H9 (cell line): ENCODE results near the gene B3GLCT. TPM values are rescaled to one million over a fixed set of nuclear protein-coding genes. Genes with fewer than 3 reads are reported as not detected.
A peak's percentile ranks its signal among the peaks of the same experiment; 100 is the strongest.

ENCODE experiments used
- DNase-seq: peaks from one replicate; pipeline ENCODE4 v3.0.0-alpha.2; 2017
- H2AFZ ChIP-seq: one replicate; pipeline ENCODE4 v1.6.1; 2013; ENCODE audit warnings: mild to moderate bottlenecking, low read length, control low read depth, moderate library complexity
- H2AK5ac ChIP-seq: 2 replicates; pipeline ENCODE4 v1.6.1; 2013; ENCODE audit warnings: low read length, control low read depth, mixed read lengths; ENCODE audit not compliant: insufficient read length
- H2BK120ac ChIP-seq: one replicate; pipeline ENCODE4 v1.6.1; 2013; ENCODE audit warnings: low read depth, mild to moderate bottlenecking, low read length, control low read depth, inconsistent platforms; ENCODE audit not compliant: poor library complexity, severe bottlenecking
- H2BK12ac ChIP-seq: 2 replicates; pipeline ENCODE4 v1.6.1; 2013; ENCODE audit warnings: low read length, control low read depth, mixed read lengths, low read depth; ENCODE audit not compliant: insufficient read length
- H2BK15ac ChIP-seq: 2 replicates; pipeline ENCODE4 v1.6.1; 2013; ENCODE audit warnings: low read depth, low read length, control low read depth
- H2BK20ac ChIP-seq: one replicate; pipeline ENCODE4 v1.6.1; 2013; ENCODE audit warnings: low read depth, mild to moderate bottlenecking, low read length, control low read depth, inconsistent platforms; ENCODE audit not compliant: poor library complexity, severe bottlenecking
- H2BK5ac ChIP-seq: 2 replicates; pipeline ENCODE4 v1.6.1; 2013; ENCODE audit warnings: low read length, control low read depth, mixed read lengths; ENCODE audit not compliant: insufficient read length
- H3K14ac ChIP-seq: 2 replicates; pipeline ENCODE4 v1.6.1; 2013; ENCODE audit warnings: low read length, control low read depth; ENCODE audit not compliant: insufficient read depth
- H3K18ac ChIP-seq: 2 replicates; pipeline ENCODE4 v1.6.1; 2013; ENCODE audit warnings: low read depth, mild to moderate bottlenecking, mixed read lengths, low read length, control low read depth; ENCODE audit not compliant: insufficient read length
- H3K23ac ChIP-seq: 2 replicates; pipeline ENCODE4 v1.6.1; 2013; ENCODE audit warnings: low read length, control low read depth, mixed read lengths, low read depth; ENCODE audit not compliant: insufficient read length
- H3K23me2 ChIP-seq: 2 replicates; pipeline ENCODE4 v1.6.1; 2013; ENCODE audit warnings: low read depth, mild to moderate bottlenecking, mixed read lengths, low read length, control low read depth; ENCODE audit not compliant: insufficient read length, poor library complexity, severe bottlenecking
- H3K27ac ChIP-seq: 2 replicates; pipeline ENCODE4 v1.5.1; 2013; ENCODE audit warnings: low read length, control low read depth, mixed read lengths, low read depth; ENCODE audit not compliant: insufficient read length
- H3K27me3 ChIP-seq: 2 replicates; pipeline ENCODE4 v1.6.1; 2013; ENCODE audit warnings: low read length, control low read depth, inconsistent platforms; ENCODE audit not compliant: insufficient read depth
- H3K4ac ChIP-seq: 2 replicates; pipeline ENCODE4 v1.6.1; 2013; ENCODE audit warnings: low read depth, mild to moderate bottlenecking, control low read depth, inconsistent platforms, low read length, moderate library complexity
- H3K4me1 ChIP-seq: 2 replicates; pipeline ENCODE4 v1.6.1; 2013; ENCODE audit warnings: low read length, control low read depth, inconsistent platforms; ENCODE audit not compliant: insufficient read depth
- H3K4me2 ChIP-seq: 2 replicates; pipeline ENCODE4 v1.6.1; 2013; ENCODE audit warnings: low read length, control low read depth, mixed read lengths; ENCODE audit not compliant: insufficient read length, insufficient read depth
- H3K56ac ChIP-seq: 2 replicates; pipeline ENCODE4 v1.6.1; 2013; ENCODE audit warnings: low read depth, mild to moderate bottlenecking, mixed read lengths, low read length, control low read depth; ENCODE audit not compliant: insufficient read length
- H3K79me1 ChIP-seq: 2 replicates; pipeline ENCODE4 v1.6.1; 2013; ENCODE audit warnings: low read depth, mild to moderate bottlenecking, moderate library complexity, low read length, control low read depth, inconsistent platforms; ENCODE audit not compliant: insufficient read depth, poor library complexity, severe bottlenecking
- H3K79me2 ChIP-seq: 2 replicates; pipeline ENCODE4 v1.6.1; 2013; ENCODE audit warnings: low read length, control low read depth, inconsistent platforms; ENCODE audit not compliant: insufficient read depth
- H3K9ac ChIP-seq: 2 replicates; pipeline ENCODE4 v1.6.1; 2013; ENCODE audit warnings: low read length, control low read depth, mixed read lengths; ENCODE audit not compliant: insufficient read length; ENCODE audit errors: extremely low read depth
- H3K9me3 ChIP-seq: one replicate; pipeline ENCODE4 v1.6.1; 2013; ENCODE audit warnings: low read depth, low read length, inconsistent platforms; ENCODE audit not compliant: control insufficient read depth
- H3T11ph ChIP-seq: one replicate; pipeline ENCODE4 v1.6.1; 2013; ENCODE audit warnings: mild to moderate bottlenecking, low read length, control low read depth, inconsistent platforms
- H4K20me1 ChIP-seq: one replicate; pipeline ENCODE4 v1.6.1; 2013; ENCODE audit not compliant: control insufficient read depth, insufficient read length, insufficient read depth
- H4K5ac ChIP-seq: 2 replicates; pipeline ENCODE4 v1.6.1; 2013; ENCODE audit warnings: low read depth, mild to moderate bottlenecking, mixed read lengths, low read length, control low read depth; ENCODE audit not compliant: insufficient read length
- H4K8ac ChIP-seq: replicated peaks from 2 replicates; pipeline ENCODE4 v1.6.1; 2013; ENCODE audit warnings: low read length, control low read depth, mixed read lengths, low read depth; ENCODE audit not compliant: insufficient read length
- H4K91ac ChIP-seq: 2 replicates; pipeline ENCODE4 v1.6.1; 2013; ENCODE audit warnings: low read depth, mild to moderate bottlenecking, moderate library complexity, mixed read lengths, low read length, control low read depth; ENCODE audit not compliant: insufficient read length
- H3K27ac Mint-ChIP-seq, 3 experiments: 2 replicates in 2 of 3; 3 replicates in 1 of 3; pipeline ENCODE4 v1.8.0; 2020 to 2021; ENCODE audit warnings: mixed read lengths in 3 of 3, mild to moderate bottlenecking in 1 of 3, moderate library complexity in 1 of 3
- H3K27me3 Mint-ChIP-seq: 2 replicates; pipeline ENCODE4 v1.8.0; 2021; ENCODE audit warnings: low read depth, mild to moderate bottlenecking, moderate library complexity, mixed read lengths
- H3K36me3 Mint-ChIP-seq, 3 experiments: 2 replicates in 2 of 3; 3 replicates in 1 of 3; pipeline ENCODE4 v1.8.0; 2020 to 2021; ENCODE audit warnings: low read depth in 3 of 3, mixed read lengths in 3 of 3; ENCODE audit not compliant: insufficient read depth in 1 of 3
- H3K4me1 Mint-ChIP-seq, 2 experiments: 2 replicates each; pipeline ENCODE4 v1.8.0; 2020; ENCODE audit warnings: mixed read lengths in 2 of 2
- H3K4me3 Mint-ChIP-seq, 2 experiments: 2 replicates in 1 of 2; 3 replicates in 1 of 2; pipeline ENCODE4 v1.8.0; 2020 to 2021; ENCODE audit warnings: mild to moderate bottlenecking in 2 of 2, mixed read lengths in 2 of 2, moderate library complexity in 1 of 2
- H3K9me3 Mint-ChIP-seq, 2 experiments: 2 replicates in 1 of 2; 3 replicates in 1 of 2; pipeline ENCODE4 v1.8.0; 2020; ENCODE audit warnings: mild to moderate bottlenecking in 2 of 2, mixed read lengths in 2 of 2, moderate library complexity in 1 of 2
- WGBS: extraction: QIAGEN DNeasy Blood & Tissue Kit; methylation state at CpG from one replicate; pipeline ENCODE4 v1.1.7; 2013; ENCODE audit warnings: missing lambda C conversion rate, low lambda C conversion rate, mixed read lengths; ENCODE audit not compliant: insufficient read length; ENCODE audit errors: extremely low coverage; 5-methylcytosine and 5-hydroxymethylcytosine counted together
- total RNA-seq: library from RNA; stranded (reverse); gene quantifications from 2 replicates; pipeline ENCODE4 v1.2.1, GENCODE V29; 2021
- TF ChIP-seq, protein P1 (sequence below): fragments of 200-600 bp; sonication (generic); conservative IDR thresholded peaks from 3 replicates; pipeline ENCODE4 v1.8.0; 2021; ENCODE audit warnings: antibody characterized with exemption, mild to moderate bottlenecking

Gene B3GLCT
- total RNA-seq, 1 experiment from 2014 or later: 5.4 TPM

DNA sequence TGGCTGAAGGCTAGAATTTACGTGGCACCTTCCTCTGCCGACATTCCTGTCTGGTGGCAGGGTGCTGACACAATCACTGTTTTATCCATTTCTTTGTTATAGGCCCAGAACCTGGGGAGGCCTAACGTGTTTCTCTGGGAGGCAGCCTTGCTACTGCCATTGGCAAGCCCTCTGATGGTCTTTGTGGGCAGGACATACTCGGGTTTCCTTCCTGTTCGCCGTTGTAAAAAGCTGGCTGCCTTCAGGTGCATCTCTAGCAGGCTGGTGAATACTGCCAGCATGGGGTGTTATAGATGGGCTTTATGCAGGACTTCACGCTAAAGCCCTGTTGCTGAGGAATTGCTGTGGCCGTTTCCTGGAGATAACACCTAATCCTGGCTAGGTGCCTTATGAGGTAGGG, 28.1 kb downstream of the B3GLCT start:
- no peaks in the 10 kb centered on the region; the same call in 1 of the 2 replicates for H3K4me1 ChIP-seq
- no peak overlapping the region for H3K23ac ChIP-seq
- H2AK5ac ChIP-seq: no peak overlapping the region
- Mint-ChIP-seq H3K27me3 (no peaks in the 10 kb centered on the region; the same call in 1 of the 2 replicates), H3K4me1 (peaks cover 24 to 27% of the 10 kb centered on the region in 2 experiments), H3K36me3 (peaks cover 0 to 5% (median 0%) of the 10 kb centered on the region in 3 experiments; a peak in 2 of 7 replicates), H3K9me3 (no peaks in the 10 kb centered on the region), H3K27ac (peak overlapping the region in 1 of 3 experiments; percentile 27; a peak in 1 of 7 replicates), H3K4me3 (no peak overlapping the region)
- no peak overlapping the region for H2BK20ac ChIP-seq
- H3K18ac ChIP-seq: no peak overlapping the region
- no peak overlapping the region for H3K27ac ChIP-seq
- no peaks in the 10 kb centered on the region for H3K23me2 ChIP-seq
- H3K79me1 ChIP-seq: no peaks in the 10 kb centered on the region
- no peak overlapping the region for H2AFZ ChIP-seq
- H4K91ac ChIP-seq: no peak overlapping the region
- no peak overlapping the region for H3T11ph ChIP-seq
- no peak overlapping the region for H2BK120ac ChIP-seq
- TF ChIP-seq, protein P1, sequence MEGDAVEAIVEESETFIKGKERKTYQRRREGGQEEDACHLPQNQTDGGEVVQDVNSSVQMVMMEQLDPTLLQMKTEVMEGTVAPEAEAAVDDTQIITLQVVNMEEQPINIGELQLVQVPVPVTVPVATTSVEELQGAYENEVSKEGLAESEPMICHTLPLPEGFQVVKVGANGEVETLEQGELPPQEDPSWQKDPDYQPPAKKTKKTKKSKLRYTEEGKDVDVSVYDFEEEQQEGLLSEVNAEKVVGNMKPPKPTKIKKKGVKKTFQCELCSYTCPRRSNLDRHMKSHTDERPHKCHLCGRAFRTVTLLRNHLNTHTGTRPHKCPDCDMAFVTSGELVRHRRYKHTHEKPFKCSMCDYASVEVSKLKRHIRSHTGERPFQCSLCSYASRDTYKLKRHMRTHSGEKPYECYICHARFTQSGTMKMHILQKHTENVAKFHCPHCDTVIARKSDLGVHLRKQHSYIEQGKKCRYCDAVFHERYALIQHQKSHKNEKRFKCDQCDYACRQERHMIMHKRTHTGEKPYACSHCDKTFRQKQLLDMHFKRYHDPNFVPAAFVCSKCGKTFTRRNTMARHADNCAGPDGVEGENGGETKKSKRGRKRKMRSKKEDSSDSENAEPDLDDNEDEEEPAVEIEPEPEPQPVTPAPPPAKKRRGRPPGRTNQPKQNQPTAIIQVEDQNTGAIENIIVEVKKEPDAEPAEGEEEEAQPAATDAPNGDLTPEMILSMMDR: no peak
- no peaks in the 10 kb centered on the region for H3K79me2 ChIP-seq
- H4K8ac ChIP-seq: no peak overlapping the region
- H4K20me1 ChIP-seq: peaks cover 3% of the 10 kb centered on the region
- H3K56ac ChIP-seq: no peak overlapping the region
- no peak overlapping the region for H2BK5ac ChIP-seq
- H4K5ac ChIP-seq: no peak overlapping the region
- H3K14ac ChIP-seq: no peak overlapping the region
- no peak overlapping the region for H3K4me2 ChIP-seq
- no CpG with 5 or more reads among the region's 8 CpGs for WGBS
- H3K9ac ChIP-seq: no peak overlapping the region
- no peaks in the 10 kb centered on the region for H3K9me3 ChIP-seq
- no peak overlapping the region for H2BK15ac ChIP-seq
- H3K27me3 ChIP-seq: no peaks in the 10 kb centered on the region
- H2BK12ac ChIP-seq: no peak overlapping the region
- no peak overlapping the region for H3K4ac ChIP-seq
- DNase-seq: peak; percentile 43
